ENCODE measurements around the gene ANKRD40CL.
"Not testable (repeated sequence)": the region's sequence is repeated elsewhere in the genome, so short reads cannot be mapped to it uniquely, and the experiment has no call there.

ANKRD40CL gene

GRCh38 chr17:50762177-50762576 is 5.1 kb downstream of the ANKRD40CL start:
- no peak for DNase-seq
- TF ChIP-seq POLR2A (IDR thresholded peaks at IDR 0.05; ENCODE audit: low read length) = no peak
- TF ChIP-seq GATA1 (IDR thresholded peaks at IDR 0.05; ENCODE audit: low read depth, low read length) = no peak

- no peak for DNase-seq
- no peak for TF ChIP-seq GATA1 (IDR thresholded peaks at IDR 0.05; ENCODE audit: low read depth, low read length)
- TF ChIP-seq POLR2A (IDR thresholded peaks at IDR 0.05; ENCODE audit: low read length) = no peak
Observed at GRCh38 chr17:50758989-50759544, 8.3 kb downstream of the ANKRD40CL start.

GRCh38 chr17:50758524-50758923 is 8.8 kb downstream of the ANKRD40CL start:
- TF ChIP-seq POLR2A (IDR thresholded peaks at IDR 0.05; ENCODE audit: low read length) = no peak
- no peak for TF ChIP-seq GATA1 (IDR thresholded peaks at IDR 0.05; ENCODE audit: low read depth, low read length)

GRCh38 chr17:50754521-50754920 is 12.8 kb downstream of the ANKRD40CL start:
- DNase-seq = no peak
- TF ChIP-seq POLR2A (IDR thresholded peaks at IDR 0.05; ENCODE audit: low read length) (no peak), GATA1 (IDR thresholded peaks at IDR 0.05; ENCODE audit: low read depth, low read length) (no peak)

More at GRCh38 chr17:50758524-50758923, 8.8 kb downstream of the ANKRD40CL start:
- DNase-seq = no peak

GRCh38 chr17:50749245-50749644 is 18.1 kb downstream of the ANKRD40CL start:
- TF ChIP-seq GATA1 (IDR thresholded peaks at IDR 0.05; ENCODE audit: low read depth, low read length) (no peak), POLR2A (IDR thresholded peaks at IDR 0.05; ENCODE audit: low read length) (no peak)
- no peak for DNase-seq

- TF ChIP-seq POLR2A (IDR thresholded peaks at IDR 0.05; ENCODE audit: low read length) (no peak), GATA1 (IDR thresholded peaks at IDR 0.05; ENCODE audit: low read depth, low read length) (no peak)
- DNase-seq = no peak
Observed at GRCh38 chr17:50745631-50746030, 21.7 kb downstream of the ANKRD40CL start.

- DNase-seq = no peak
- TF ChIP-seq POLR2A (IDR thresholded peaks at IDR 0.05; ENCODE audit: low read length) = no peak
- TF ChIP-seq GATA1 (IDR thresholded peaks at IDR 0.05; ENCODE audit: low read depth, low read length) = no peak
Observed at GRCh38 chr17:50739098-50739497, 28.2 kb downstream of the ANKRD40CL start.

GRCh38 chr17:50737118-50737698 is 30.1 kb downstream of the ANKRD40CL start:
- TF ChIP-seq GATA1 (IDR thresholded peaks at IDR 0.05; ENCODE audit: low read depth, low read length) (no peak), POLR2A (IDR thresholded peaks at IDR 0.05; ENCODE audit: low read length) (no peak)
- no peak for DNase-seq

- no peak for DNase-seq
- no peak for TF ChIP-seq GATA1 (IDR thresholded peaks at IDR 0.05; ENCODE audit: low read depth, low read length)
- no peak for TF ChIP-seq POLR2A (IDR thresholded peaks at IDR 0.05; ENCODE audit: low read length)
Observed at GRCh38 chr17:50735287-50735686, 32.0 kb downstream of the ANKRD40CL start.

GRCh38 chr17:50731575-50732460 is 35.5 kb downstream of the ANKRD40CL start:
- no peak for TF ChIP-seq GATA1 (IDR thresholded peaks at IDR 0.05; ENCODE audit: low read depth, low read length)
- no peak for TF ChIP-seq POLR2A (IDR thresholded peaks at IDR 0.05; ENCODE audit: low read length)
- peak; percentile 47 to 49 for DNase-seq

- no peak for TF ChIP-seq POLR2A (IDR thresholded peaks at IDR 0.05; ENCODE audit: low read length)
- TF ChIP-seq GATA1 (IDR thresholded peaks at IDR 0.05; ENCODE audit: low read depth, low read length) = no peak
- no peak for DNase-seq
Observed at GRCh38 chr17:50728881-50729765, 38.2 kb downstream of the ANKRD40CL start.

GRCh38 chr17:50728112-50728429 is 39.2 kb downstream of the ANKRD40CL start:
- no peak for TF ChIP-seq POLR2A (IDR thresholded peaks at IDR 0.05; ENCODE audit: low read length)
- no peak for TF ChIP-seq GATA1 (IDR thresholded peaks at IDR 0.05; ENCODE audit: low read depth, low read length)
- DNase-seq = no peak

- TF ChIP-seq POLR2A (IDR thresholded peaks at IDR 0.05; ENCODE audit: low read length) (no peak), GATA1 (IDR thresholded peaks at IDR 0.05; ENCODE audit: low read depth, low read length) (no peak)
- no peak for DNase-seq
Observed at GRCh38 chr17:50725769-50726655, 41.3 kb downstream of the ANKRD40CL start.

GRCh38 chr17:50724622-50725021 is 42.7 kb downstream of the ANKRD40CL start:
- DNase-seq = not testable (repeated sequence)

Measured in erythroblast (primary cell).